Sigmoid colon (tissue), 7 donors: Measurements from ENCODE around the gene FBXL22. TPM values are rescaled to one million over a fixed set of nuclear protein-coding genes. Genes with fewer than 3 reads are reported as not detected.

Experiments
- DNase-seq: peaks from one replicate; pipeline ENCODE4 v3.0.0-alpha.2; 2019
- H3K27ac ChIP-seq, 4 donors: fragments of 200-600 bp; sonication (generic); one replicate each; pipeline ENCODE4 v1.5.1; 2016 to 2019; ENCODE audit warnings: mild to moderate bottlenecking in 1 of 4
- H3K27me3 ChIP-seq, 3 donors: fragments of 200-600 bp; sonication (generic); one replicate each; pipeline ENCODE4 v1.5.1; 2019; ENCODE audit warnings: mild to moderate bottlenecking in 1 of 3
- H3K36me3 ChIP-seq, 4 donors: fragments of 200-600 bp; sonication (generic); one replicate each; pipeline ENCODE4 v1.5.1; 2016 to 2019
- H3K4me1 ChIP-seq, 4 donors: fragments of 200-600 bp; sonication (generic); one replicate each; pipeline ENCODE4 v1.5.1; 2017 to 2019
- H3K4me3 ChIP-seq, 4 donors: fragments of 200-600 bp; sonication (generic); one replicate each; pipeline ENCODE4 v1.5.1; 2017 to 2019; ENCODE audit warnings: mild to moderate bottlenecking in 2 of 4, moderate library complexity in 1 of 4
- H3K9me3 ChIP-seq, 4 donors: fragments of 200-600 bp in 3 of 4; sonication (generic) in 3 of 4; one replicate each; pipeline versions ENCODE4 v1.5.1 to v1.6.1; 2013 to 2019
- CTCF ChIP-seq, 4 experiments: fragments of 450-650 bp in 3 of 4; fragments of 200-600 bp in 1 of 4; IDR thresholded peaks; one replicate each; pipeline ENCODE4 v1.5.1; 2016 to 2019; ENCODE audit warnings: antibody characterized with exemption in 4 of 4, mild to moderate bottlenecking in 3 of 4, moderate library complexity in 2 of 4
- EP300 ChIP-seq, 4 donors: sonication (generic); formaldehyde crosslinking; IDR thresholded peaks; one replicate each; pipeline ENCODE4 v1.6.1; 2017; ENCODE audit warnings: antibody characterized with exemption in 4 of 4
- POLR2A ChIP-seq, 2 donors: fragments of 450-650 bp; IDR thresholded peaks; one replicate each; pipeline ENCODE4 v1.6.1; 2016; ENCODE audit warnings: antibody characterized with exemption in 2 of 2, mild to moderate bottlenecking in 2 of 2, moderate library complexity in 2 of 2
- POLR2AphosphoS5 ChIP-seq, 4 donors: sonication (generic); formaldehyde crosslinking; IDR thresholded peaks; one replicate each; pipeline ENCODE4 v1.6.1; 2017; ENCODE audit warnings: antibody characterized with exemption in 4 of 4
- WGBS, 2 donors: extraction: QIAGEN DNeasy Blood & Tissue Kit; methylation state at CpG; one replicate each; pipeline ENCODE4 v1.1.7; 2013; 5-methylcytosine and 5-hydroxymethylcytosine counted together
- intact Hi-C: fragments of 100-400 bp; cut with DNase I; formaldehyde crosslinking; loops from one replicate; pipeline ENCODE4 v1.15.1; 2023
- polyA plus RNA-seq, 3 donors: library from polyadenylated mRNA; stranded (reverse); fragments of 200-250 nt; gene quantifications; one replicate each; pipeline ENCODE4 v1.2.3, GENCODE V29; 2013
- total RNA-seq, 4 donors: library from RNA; depleted of rRNA; stranded (reverse); fragments of >200 nt; gene quantifications; one replicate each; pipeline ENCODE4 v1.1.0, GENCODE V29; 2016
- donor health status: healthy with polysubstance abuse.
- donor health status: Bipolar disorder and iron deficiency.
- donor health status: healthy.

Gene FBXL22, protein sequence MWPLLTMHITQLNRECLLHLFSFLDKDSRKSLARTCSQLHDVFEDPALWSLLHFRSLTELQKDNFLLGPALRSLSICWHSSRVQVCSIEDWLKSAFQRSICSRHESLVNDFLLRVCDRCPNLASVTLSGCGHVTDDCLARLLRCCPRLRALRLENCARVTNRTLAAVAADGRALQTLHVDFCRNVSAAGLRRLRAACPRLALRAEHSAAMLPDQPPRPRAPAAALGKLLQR
- total RNA-seq (100 to 1,000 TPM in 2 of 4 donors, 10 to 100 TPM in 2; 46.7 to 150 (median 99.3) TPM), polyA plus RNA-seq (1 to 10 TPM in 2 of 3 donors, under 1 TPM in 1; 0.69 to 2.6 (median 1.2) TPM)

DNA sequence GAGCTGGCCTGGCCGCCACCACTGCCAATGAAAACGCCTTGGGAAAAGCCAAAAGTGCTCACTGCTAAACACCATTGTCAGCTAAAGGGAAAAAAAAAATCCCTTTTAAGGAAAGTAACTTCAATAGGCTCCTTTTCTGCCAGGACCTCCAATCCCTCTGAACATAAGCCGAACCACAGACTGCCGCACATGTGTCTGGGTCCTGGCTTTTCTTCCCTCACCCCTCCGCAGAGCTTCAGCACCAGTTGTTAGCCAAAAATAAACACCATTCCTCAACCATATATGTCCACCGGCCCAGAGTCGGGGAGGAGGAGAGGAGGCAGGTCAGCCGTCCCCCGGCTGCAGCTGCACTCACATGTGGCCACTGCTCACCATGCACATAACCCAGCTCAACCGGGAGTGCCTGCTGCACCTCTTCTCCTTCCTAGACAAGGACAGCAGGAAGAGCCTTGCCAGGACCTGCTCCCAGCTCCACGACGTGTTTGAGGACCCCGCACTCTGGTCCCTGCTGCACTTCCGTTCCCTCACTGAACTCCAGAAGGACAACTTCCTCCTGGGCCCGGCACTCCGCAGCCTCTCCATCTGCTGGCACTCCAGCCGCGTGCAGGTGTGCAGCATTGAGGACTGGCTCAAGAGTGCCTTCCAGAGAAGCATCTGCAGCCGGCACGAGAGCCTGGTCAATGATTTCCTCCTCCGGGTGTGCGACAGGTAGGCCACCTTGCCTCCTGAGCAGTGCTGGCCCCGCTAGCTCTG is at the start of gene FBXL22:
Gene FBXL22 (plus strand): TSS at position 350 of the 753 bp plus-strand sequence. CDS start 6 bp downstream, at position 356.
- TF ChIP-seq EP300 (IDR thresholded peaks at IDR 0.05) (peak in 1 of 4 donors; percentile 42), CTCF (IDR thresholded peaks at IDR 0.05) (no peak), POLR2AphosphoS5 (IDR thresholded peaks at IDR 0.05) (peak; percentile 51 to 91 (median 80)), POLR2A (IDR thresholded peaks at IDR 0.05) (peak; percentile 46 to 73)
- peak within 1 kb of the TSS; percentile 42 to 68 (median 60) for H3K4me3 ChIP-seq
- 39 to 67% methylated on average over 23 of the region's 23 CpGs for WGBS, 2 donors
- peak; percentile 90 for DNase-seq
- peak within 1 kb of the TSS; percentile 87 to 95 (median 92) for H3K27ac ChIP-seq
- peaks cover 0 to 73% (median 45%) of the 10 kb centered on the region in 4 donors for H3K4me1 ChIP-seq
- no peaks in the 10 kb centered on the region for H3K9me3 ChIP-seq
- H3K36me3 ChIP-seq, result peaks cover 0 to 18% (median 0%) of the 10 kb centered on the region in 4 donors
- intact Hi-C loops, result loop anchor here (5.0 kb wide), 2 partner anchors 130 to 320 kb away; partner anchors contain the start of gene APH1B
- no peaks in the 10 kb centered on the region for H3K27me3 ChIP-seq

- Histone ChIP-seq H3K4me3 (no peak overlapping the region), H3K27me3 (no peaks in the 10 kb centered on the region), H3K36me3 (peaks cover 0 to under 1% (median 0%) of the 10 kb centered on the region in 4 donors), H3K9me3 (no peaks in the 10 kb centered on the region), H3K27ac (peak overlapping the region in 3 of 4 donors; percentile 59 to 80 (median 76)), H3K4me1 (peaks cover 0 to 40% (median 35%) of the 10 kb centered on the region in 4 donors)
- DNase-seq, result no peak
- WGBS, 2 donors, result 46 to 63% methylated on average over 1 of the region's 1 CpG
- intact Hi-C loops, result loop anchor here (5.0 kb wide), 1 partner anchor 44 kb away; no protein-coding TSS in a partner anchor
- no peak for TF ChIP-seq CTCF (IDR thresholded peaks at IDR 0.05)
- TF ChIP-seq POLR2A (IDR thresholded peaks at IDR 0.05), result no peak
- TF ChIP-seq EP300 (IDR thresholded peaks at IDR 0.05), result no peak
- TF ChIP-seq POLR2AphosphoS5 (IDR thresholded peaks at IDR 0.05), result no peak
These were observed 45.8 kb upstream of the FBXL22 start for GRCh38 chr15:63551400-63551799.

- Histone ChIP-seq H3K27me3 (no peaks in the 10 kb centered on the region), H3K9me3 (no peaks in the 10 kb centered on the region), H3K4me3 (peak overlapping the region in 1 of 4 donors; percentile 20), H3K36me3 (peaks cover 0 to 19% (median 0%) of the 10 kb centered on the region in 4 donors), H3K27ac (peak overlapping the region; percentile 59 to 80 (median 72)), H3K4me1 (peaks cover 0 to 40% (median 36%) of the 10 kb centered on the region in 4 donors)
- no peak for TF ChIP-seq CTCF (IDR thresholded peaks at IDR 0.05)
- no peak for TF ChIP-seq POLR2A (IDR thresholded peaks at IDR 0.05)
- peak in 3 of 4 donors; percentile 21 to 41 (median 21) for TF ChIP-seq POLR2AphosphoS5 (IDR thresholded peaks at IDR 0.05)
- TF ChIP-seq EP300 (IDR thresholded peaks at IDR 0.05), result no peak
- no peak for DNase-seq
- 7 to 28% methylated on average over 3 of the region's 3 CpGs for WGBS, 2 donors
- intact Hi-C loops, result loop anchor here (5.0 kb wide), 1 partner anchor 46 kb away; no protein-coding TSS in a partner anchor
These were observed 43.8 kb upstream of the FBXL22 start for GRCh38 chr15:63553388-63553791.

DNA sequence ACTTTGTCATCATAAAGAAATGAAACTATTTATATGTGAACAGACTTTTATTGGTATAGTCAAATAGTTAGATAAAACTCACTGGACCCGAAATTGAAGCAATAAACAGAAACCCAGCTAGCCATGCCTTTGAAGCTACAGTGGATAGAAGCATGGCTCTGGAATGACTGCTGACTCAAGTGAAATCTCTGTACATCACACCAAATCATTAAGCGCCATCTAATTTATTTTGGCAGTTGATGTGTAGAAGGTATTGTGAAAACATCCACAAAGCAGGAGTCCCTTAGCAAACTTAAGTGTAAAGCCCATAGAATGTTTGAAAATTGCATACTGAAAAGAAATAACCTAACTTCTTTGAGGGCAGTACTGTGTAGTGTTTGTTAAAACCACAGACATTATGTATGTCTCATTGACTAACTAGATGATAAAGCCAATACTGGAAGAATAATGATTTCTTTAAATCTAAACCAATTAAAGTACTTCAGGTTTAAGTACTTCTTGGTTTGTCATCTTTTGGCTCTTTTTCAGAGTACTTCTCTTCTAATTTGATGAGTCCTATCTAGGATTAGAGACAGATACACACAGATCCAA is 42.8 kb upstream of the FBXL22 start:
- Histone ChIP-seq H3K27ac (peak overlapping the region in 2 of 4 donors; percentile 76 to 80), H3K27me3 (no peaks in the 10 kb centered on the region), H3K4me3 (no peak overlapping the region), H3K9me3 (no peaks in the 10 kb centered on the region), H3K4me1 (peaks cover 0 to 40% (median 36%) of the 10 kb centered on the region in 4 donors), H3K36me3 (peaks cover 0 to 27% (median 2%) of the 10 kb centered on the region in 4 donors)
- no peak for DNase-seq
- WGBS, 2 donors, result 60 to 79% methylated on average over 2 of the region's 2 CpGs
- intact Hi-C loops, result loop anchor here (5.0 kb wide), 1 partner anchor 47 kb away; no protein-coding TSS in a partner anchor
- TF ChIP-seq EP300 (IDR thresholded peaks at IDR 0.05) (no peak), POLR2A (IDR thresholded peaks at IDR 0.05) (no peak), CTCF (IDR thresholded peaks at IDR 0.05) (no peak), POLR2AphosphoS5 (IDR thresholded peaks at IDR 0.05) (no peak)
